MCF 10A (cell line): ENCODE results near the gene TRIM2. TPM values are rescaled to one million over a fixed set of nuclear protein-coding genes. Genes with fewer than 3 reads are reported as not detected.

Experiments used
- Bru-seq: library from RNA; stranded (reverse); fragments of 400-500 nt; gene quantifications from one replicate; lab custom pipeline; 2021; lab: Mats Ljungman, UMichigan
- BruChase-seq, 2 experiments: library from RNA; stranded (reverse); fragments of 400-500 nt; gene quantifications; one replicate each; lab custom pipeline; 2021; lab: Mats Ljungman, UMichigan
- BruUV-seq: library from RNA; stranded (reverse); fragments of 400-500 nt; replicated peaks from 2 replicates; lab custom pipeline; 2021; lab: Mats Ljungman, UMichigan
- CTCF ChIA-PET: fragments of 300-600 bp; sonication (Branson Sonifier 250); formaldehyde crosslinking; extraction: SDS; loops from one replicate; lab custom pipeline; 2021; ENCODE audit warnings: antibody characterized with exemption, inconsistent platforms; lab: Yijun Ruan, JAX
- POLR2A ChIA-PET: fragments of 300-600, 350-650 bp; sonication (Branson Sonifier 250); formaldehyde crosslinking; extraction: SDS; loops from one replicate; lab custom pipeline; 2020; ENCODE audit warnings: antibody characterized with exemption, inconsistent platforms; lab: Yijun Ruan, JAX
- DNase-seq: peaks from one replicate; pipeline ENCODE4 v3.0.0-alpha.2; 2018; ENCODE audit not compliant: unreplicated experiment
- H3K27ac Mint-ChIP-seq: one replicate; pipeline ENCODE4 v1.8.0; 2022; ENCODE audit warnings: mild to moderate bottlenecking, low read depth, mixed read lengths; ENCODE audit not compliant: unreplicated experiment
- H3K27me3 Mint-ChIP-seq: one replicate; pipeline ENCODE4 v1.8.0; 2022; ENCODE audit warnings: mixed read lengths; ENCODE audit not compliant: insufficient read depth, unreplicated experiment
- H3K36me3 Mint-ChIP-seq: one replicate; pipeline ENCODE4 v1.8.0; 2022; ENCODE audit warnings: mild to moderate bottlenecking, moderate library complexity, mixed read lengths; ENCODE audit not compliant: insufficient read depth, unreplicated experiment
- H3K4me1 Mint-ChIP-seq: one replicate; pipeline ENCODE4 v1.8.0; 2022; ENCODE audit warnings: mixed read lengths; ENCODE audit not compliant: insufficient read depth, unreplicated experiment
- H3K4me3 Mint-ChIP-seq: one replicate; pipeline ENCODE4 v1.8.0; 2022; ENCODE audit warnings: mild to moderate bottlenecking, moderate library complexity, mixed read lengths; ENCODE audit not compliant: unreplicated experiment
- H3K9me3 Mint-ChIP-seq: one replicate; pipeline ENCODE4 v1.8.0; 2022; ENCODE audit warnings: mixed read lengths; ENCODE audit not compliant: unreplicated experiment
- CTCF ChIP-seq: fragments of 200-600 bp; IDR thresholded peaks from one replicate; pipeline ENCODE4 v1.8.0; 2022; ENCODE audit warnings: antibody characterized with exemption, mild to moderate bottlenecking; ENCODE audit not compliant: unreplicated experiment
- intact Hi-C: fragments of 100-400 bp; cut with micrococcal nuclease; formaldehyde crosslinking; loops from 2 replicates; pipeline ENCODE4 v1.14.1; 2022
- long read RNA-seq: library from polyadenylated mRNA; stranded (forward); transcript quantifications from one replicate; pipeline ENCODE4 v2.0.0, GENCODE V29; 2022
- total RNA-seq: library from RNA; stranded (reverse); gene quantifications from 2 replicates; pipeline ENCODE4 v1.2.3, GENCODE V29; 2022

Gene TRIM2
- total RNA-seq = 33.0 and 37.2 TPM in 2 replicates
- percentile 73 among the genes with signal in this experiment for Bru-seq, nascent RNA
- percentile 63 among the genes with signal in this experiment for BruChase-seq, experiment 1, labeled RNA remaining after a 6-hour chase
- percentile 63 among the genes with signal in this experiment for BruChase-seq, experiment 2, labeled RNA remaining after a 2-hour chase
- long read RNA-seq, partial matches to known transcripts = 12 of 28 reads
- long read RNA-seq, other reads (novel, unspliced or antisense) = 16 of 28 reads

GRCh38 chr4:153204247-153204671 is at the start of gene TRIM2:
Gene TRIM2 (plus strand): TSS chr4:153204443. CDS start chr4:153204531, 88 bp downstream.
- no peak for TF ChIP-seq CTCF
- no peak within 1 kb of the TSS for H3K27ac Mint-ChIP-seq
- H3K9me3 Mint-ChIP-seq = no peaks in the 10 kb centered on the region
- BruUV-seq = no TSS peak
- H3K36me3 Mint-ChIP-seq = no peaks in the 10 kb centered on the region
- no peak within 1 kb of the TSS for H3K4me3 Mint-ChIP-seq
- no peaks in the 10 kb centered on the region for H3K27me3 Mint-ChIP-seq
- H3K4me1 Mint-ChIP-seq = no peaks in the 10 kb centered on the region
- ChIA-PET CTCF (no interaction called here), POLR2A (interaction anchor here (0.8 to 1.6 kb wide), 2 partner anchors 12 to 18 kb away, joined by 3 to 4 read pairs; no protein-coding TSS in a partner anchor)
- intact Hi-C loops = no loop called here
- DNase-seq = no peak

GRCh38 chr4:153155686-153156085 is 48.6 kb upstream of the TRIM2 start:
- H3K27me3 Mint-ChIP-seq = peaks cover 18% of the 10 kb centered on the region
- no TSS peak for BruUV-seq
- H3K9me3 Mint-ChIP-seq = no peaks in the 10 kb centered on the region
- no peak for DNase-seq
- CTCF ChIA-PET = interaction anchor here (1.1 kb wide), 2 partner anchors 13 to 106 kb away, joined by 3 read pairs; no protein-coding TSS in a partner anchor
- H3K36me3 Mint-ChIP-seq = no peaks in the 10 kb centered on the region
- intact Hi-C loops = no loop called here
- POLR2A ChIA-PET = interaction anchor here (0.6 to 5.2 kb wide), 5 partner anchors 11 to 291 kb away, joined by 3 to 23 read pairs (median 3); no protein-coding TSS in a partner anchor
- TF ChIP-seq CTCF = no peak
- H3K4me1 Mint-ChIP-seq = peaks cover 7% of the 10 kb centered on the region
- no peak overlapping the region for H3K27ac Mint-ChIP-seq
- no peak overlapping the region for H3K4me3 Mint-ChIP-seq

GRCh38 chr4:153156263-153156662 is 48.0 kb upstream of the TRIM2 start:
- Mint-ChIP-seq H3K27ac (no peak overlapping the region), H3K9me3 (no peaks in the 10 kb centered on the region), H3K4me3 (no peak overlapping the region), H3K27me3 (peaks cover 18% of the 10 kb centered on the region), H3K4me1 (peaks cover 7% of the 10 kb centered on the region), H3K36me3 (no peaks in the 10 kb centered on the region)
- no peak for TF ChIP-seq CTCF
- ChIA-PET POLR2A (interaction anchor here (0.6 to 0.9 kb wide), 5 partner anchors 12 to 290 kb away, joined by 3 to 6 read pairs (median 3); no protein-coding TSS in a partner anchor), CTCF (interaction anchor here (1.1 kb wide), 2 partner anchors 13 to 106 kb away, joined by 3 read pairs; no protein-coding TSS in a partner anchor)
- no TSS peak for BruUV-seq
- intact Hi-C loops = no loop called here
- no peak for DNase-seq

GRCh38 chr4:153156721-153157120 is 47.5 kb upstream of the TRIM2 start:
- TF ChIP-seq CTCF = no peak

More at GRCh38 chr4:153156721-153157120, 47.5 kb upstream of the TRIM2 start:
- intact Hi-C loops = no loop called here
- no peak overlapping the region for H3K4me3 Mint-ChIP-seq
- H3K4me1 Mint-ChIP-seq = peaks cover 7% of the 10 kb centered on the region
- CTCF ChIA-PET = interaction anchor here (1.1 kb wide), 1 partner anchor 105 kb away, joined by 3 read pairs; no protein-coding TSS in a partner anchor
- no peaks in the 10 kb centered on the region for H3K9me3 Mint-ChIP-seq
- POLR2A ChIA-PET = interaction anchor here (0.6 to 0.9 kb wide), 2 partner anchors 12 to 19 kb away, joined by 3 read pairs; no protein-coding TSS in a partner anchor
- BruUV-seq = no TSS peak
- H3K27ac Mint-ChIP-seq = no peak overlapping the region
- H3K27me3 Mint-ChIP-seq = peaks cover 18% of the 10 kb centered on the region
- no peak for DNase-seq
- no peaks in the 10 kb centered on the region for H3K36me3 Mint-ChIP-seq
